Neuronal stem cell (in vitro differentiated cells): ENCODE measurements around the gene AGAP1.
"Not testable (repeated sequence)": the region's sequence is repeated elsewhere in the genome, so short reads cannot be mapped to it uniquely, and the experiment has no call there.

ENCODE experiments used
- DNase-seq: peaks from one replicate; pipeline ENCODE4 v3.0.0-alpha.2; 2013; ENCODE audit warnings: low spot score
- H2AFZ ChIP-seq: one replicate; pipeline ENCODE4 v1.6.1; 2013; ENCODE audit warnings: mild to moderate bottlenecking, low read length, inconsistent platforms
- H2AK5ac ChIP-seq: 2 replicates; pipeline ENCODE4 v1.6.1; 2013; ENCODE audit warnings: low read depth, mild to moderate bottlenecking, inconsistent platforms, low read length, moderate library complexity, mixed read lengths
- H2BK120ac ChIP-seq: 2 replicates; pipeline ENCODE4 v1.6.1; 2013; ENCODE audit warnings: low read depth, mild to moderate bottlenecking, inconsistent platforms, low read length, moderate library complexity, mixed read lengths
- H2BK12ac ChIP-seq: one replicate; pipeline ENCODE4 v1.6.1; 2013; ENCODE audit warnings: low read length, inconsistent platforms
- H2BK15ac ChIP-seq: 2 replicates; pipeline ENCODE4 v1.6.1; 2013; ENCODE audit warnings: mild to moderate bottlenecking, low read length, inconsistent platforms, mixed read lengths
- H2BK5ac ChIP-seq: one replicate; pipeline ENCODE4 v1.6.1; 2013; ENCODE audit warnings: inconsistent platforms, mild to moderate bottlenecking, low read length, moderate library complexity
- H3K14ac ChIP-seq: one replicate; pipeline ENCODE4 v1.6.1; 2013; ENCODE audit warnings: low read length, inconsistent platforms
- H3K18ac ChIP-seq: 2 replicates; pipeline ENCODE4 v1.6.1; 2013; ENCODE audit warnings: low read length, inconsistent platforms
- H3K23ac ChIP-seq: 2 replicates; pipeline ENCODE4 v1.6.1; 2013; ENCODE audit warnings: low read depth, mild to moderate bottlenecking, mixed read lengths, low read length, inconsistent platforms; ENCODE audit not compliant: poor library complexity
- H3K27ac ChIP-seq: replicated peaks from 3 replicates; pipeline ENCODE4 v1.5.1; 2013; ENCODE audit warnings: low read length, inconsistent platforms
- H3K27me3 ChIP-seq, 3 experiments: 2 replicates each; pipeline ENCODE4 v1.6.1; 2013; ENCODE audit warnings: low read length in 3 of 3, mild to moderate bottlenecking in 2 of 3, inconsistent platforms in 1 of 3, low read depth in 1 of 3, mixed read lengths in 1 of 3, moderate library complexity in 1 of 3; ENCODE audit not compliant: control insufficient read depth in 3 of 3, insufficient read depth in 3 of 3
- H3K36me3 ChIP-seq, 2 donors: replicated peaks in 1 of 2; 2 replicates each; pipeline ENCODE4 v1.6.1; 2013; ENCODE audit warnings: low read length in 2 of 2; ENCODE audit not compliant: control insufficient read depth in 2 of 2, insufficient read depth in 2 of 2
- H3K4ac ChIP-seq: 2 replicates; pipeline ENCODE4 v1.6.1; 2013; ENCODE audit warnings: inconsistent platforms, mild to moderate bottlenecking, low read length, moderate library complexity
- H3K4me1 ChIP-seq, 2 donors: 1 replicate in 1 of 2; 2 replicates in 1 of 2; pipeline ENCODE4 v1.6.1; 2013; ENCODE audit warnings: low read length in 2 of 2, low read depth in 1 of 2; ENCODE audit not compliant: control insufficient read depth in 2 of 2, insufficient read depth in 1 of 2
- H3K4me2 ChIP-seq: one replicate; pipeline ENCODE4 v1.6.1; 2013; ENCODE audit warnings: mild to moderate bottlenecking, low read length, inconsistent platforms; ENCODE audit not compliant: insufficient read depth, poor library complexity, severe bottlenecking
- H3K4me3 ChIP-seq, 2 donors: 2 replicates each; pipeline ENCODE4 v1.5.1; 2013; ENCODE audit warnings: low read length in 2 of 2, mild to moderate bottlenecking in 2 of 2, inconsistent platforms in 1 of 2, moderate library complexity in 1 of 2
- H3K79me1 ChIP-seq: one replicate; pipeline ENCODE4 v1.6.1; 2013; ENCODE audit warnings: low read depth, mild to moderate bottlenecking, inconsistent platforms, low read length, moderate library complexity
- H3K9ac ChIP-seq: one replicate; pipeline ENCODE4 v1.6.1; 2013; ENCODE audit warnings: mild to moderate bottlenecking, low read depth, low read length, inconsistent platforms; ENCODE audit not compliant: poor library complexity
- H3K9me3 ChIP-seq, 2 donors: replicated peaks in 1 of 2; 2 replicates each; pipeline versions ENCODE3 to v1.6.1; 2013; ENCODE audit warnings: low read length in 2 of 2, mild to moderate bottlenecking in 2 of 2, inconsistent platforms in 1 of 2, low read depth in 1 of 2, mixed read lengths in 1 of 2, moderate library complexity in 1 of 2; ENCODE audit not compliant: control insufficient read depth in 2 of 2, insufficient read depth in 1 of 2
- H4K8ac ChIP-seq: one replicate; pipeline ENCODE4 v1.6.1; 2013; ENCODE audit warnings: low read depth, mild to moderate bottlenecking, inconsistent platforms, low read length, moderate library complexity
- H4K91ac ChIP-seq: one replicate; pipeline ENCODE4 v1.6.1; 2013; ENCODE audit warnings: low read length, low read depth, mild to moderate bottlenecking, inconsistent platforms; ENCODE audit not compliant: poor library complexity
- WGBS, 2 donors: extraction: QIAGEN DNeasy Blood & Tissue Kit; methylation state at CpG; one replicate each; pipeline ENCODE4 v1.1.7; 2013; ENCODE audit warnings: missing lambda C conversion rate in 2 of 2, mixed read lengths in 1 of 2; ENCODE audit not compliant: insufficient read length in 2 of 2, insufficient replicate concordance in 1 of 2; ENCODE audit errors: extremely low coverage in 2 of 2; 5-methylcytosine and 5-hydroxymethylcytosine counted together

The AGAP1 gene

DNA sequence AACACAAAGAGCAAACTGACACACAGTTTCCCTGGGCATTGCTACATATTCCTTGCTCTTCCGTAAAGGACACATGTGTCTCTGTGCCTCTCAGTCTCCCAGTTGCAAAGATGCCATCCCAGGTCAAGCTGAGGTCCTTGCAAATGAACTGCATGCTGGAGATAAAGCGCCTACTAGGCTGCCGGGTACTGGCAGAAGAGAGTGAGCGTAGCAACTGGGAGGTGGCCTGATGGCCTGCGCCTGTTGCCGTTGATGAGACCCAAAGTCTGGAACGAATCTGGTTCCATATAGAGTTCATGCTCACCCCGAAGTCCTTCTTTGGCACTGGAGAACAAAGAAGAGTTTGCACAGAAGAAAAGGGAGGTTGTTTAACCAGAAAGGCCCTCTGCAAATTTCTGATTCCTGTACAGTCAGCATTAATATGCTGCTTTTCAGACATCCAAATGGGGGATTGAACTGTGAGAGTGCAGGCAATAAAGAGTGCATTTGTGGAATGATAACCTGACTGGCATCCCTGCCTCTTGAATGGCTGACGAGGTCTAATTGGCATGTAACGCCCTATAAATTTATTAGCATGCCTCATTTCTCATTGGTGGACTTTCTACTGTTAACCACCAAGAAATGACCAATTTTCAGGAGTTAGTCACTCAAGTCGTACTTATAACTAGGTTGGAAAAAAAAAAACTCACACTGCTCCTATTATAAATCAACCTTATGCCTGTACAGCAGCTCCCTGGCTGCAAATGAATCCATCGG lies 595.6 kb downstream of the AGAP1 start:
- no peak for DNase-seq
- no CpG with 5 or more reads among the region's 12 CpGs for WGBS, 2 donors
- H3K27ac ChIP-seq: no peak overlapping the region
- no peak overlapping the region for H2BK15ac ChIP-seq
- no peak overlapping the region for H3K4me3 ChIP-seq
- no peaks in the 10 kb centered on the region for H3K36me3 ChIP-seq
- no peaks in the 10 kb centered on the region for H3K27me3 ChIP-seq
- H4K91ac ChIP-seq: no peak overlapping the region
- no peak overlapping the region for H2BK120ac ChIP-seq
- no peak overlapping the region for H3K9ac ChIP-seq
- H3K4me2 ChIP-seq: no peak overlapping the region
- no peak overlapping the region for H2AK5ac ChIP-seq
- H3K9me3 ChIP-seq: peaks cover 0 to 3% of the 10 kb centered on the region in 2 donors
- no peak overlapping the region for H4K8ac ChIP-seq
- H3K4ac ChIP-seq: no peak overlapping the region
- no peak overlapping the region for H2BK12ac ChIP-seq
- H3K14ac ChIP-seq: no peak overlapping the region
- no peaks in the 10 kb centered on the region for H3K79me1 ChIP-seq
- no peak overlapping the region for H2AFZ ChIP-seq
- H3K18ac ChIP-seq: no peak overlapping the region
- no peak overlapping the region for H3K23ac ChIP-seq
- peaks cover 19 to 46% of the 10 kb centered on the region in 2 donors for H3K4me1 ChIP-seq
- no peak overlapping the region for H2BK5ac ChIP-seq

DNA sequence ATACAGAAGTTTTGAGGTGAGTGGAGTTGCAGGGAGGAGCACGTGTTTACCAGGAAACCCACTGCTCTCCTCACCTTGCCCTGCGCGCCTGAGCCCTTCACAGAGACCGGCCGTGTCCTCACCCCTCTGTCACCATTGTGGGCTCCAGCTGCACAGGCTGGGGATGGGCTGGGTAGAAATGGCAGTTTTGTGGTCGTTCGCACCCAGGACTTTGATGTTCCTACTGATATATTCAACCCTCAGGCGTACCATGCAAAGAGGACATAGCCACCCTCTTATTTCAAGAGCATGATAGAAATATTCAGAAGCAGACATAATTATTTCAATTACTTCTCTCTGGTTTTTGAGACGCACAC lies 596.2 kb downstream of the AGAP1 start:
- Histone ChIP-seq H2BK12ac (no peak overlapping the region), H3K79me1 (no peaks in the 10 kb centered on the region), H4K91ac (no peak overlapping the region), H2AK5ac (no peak overlapping the region), H3K4ac (no peak overlapping the region), H3K27ac (no peak overlapping the region), H3K9me3 (peaks cover 0 to 3% of the 10 kb centered on the region in 2 donors), H2BK120ac (no peak overlapping the region), H3K4me2 (no peak overlapping the region), H3K14ac (no peak overlapping the region), H2BK5ac (no peak overlapping the region), H3K36me3 (no peaks in the 10 kb centered on the region), H3K4me3 (no peak overlapping the region), H3K18ac (no peak overlapping the region), H2BK15ac (no peak overlapping the region), H4K8ac (no peak overlapping the region), H3K27me3 (no peaks in the 10 kb centered on the region), H2AFZ (no peak overlapping the region), H3K23ac (no peak overlapping the region), H3K9ac (no peak overlapping the region), H3K4me1 (peaks cover 19 to 46% of the 10 kb centered on the region in 2 donors)
- DNase-seq: no peak
- no CpG with 5 or more reads among the region's 9 CpGs for whole genome bisulfite sequencing, 2 donors

DNA sequence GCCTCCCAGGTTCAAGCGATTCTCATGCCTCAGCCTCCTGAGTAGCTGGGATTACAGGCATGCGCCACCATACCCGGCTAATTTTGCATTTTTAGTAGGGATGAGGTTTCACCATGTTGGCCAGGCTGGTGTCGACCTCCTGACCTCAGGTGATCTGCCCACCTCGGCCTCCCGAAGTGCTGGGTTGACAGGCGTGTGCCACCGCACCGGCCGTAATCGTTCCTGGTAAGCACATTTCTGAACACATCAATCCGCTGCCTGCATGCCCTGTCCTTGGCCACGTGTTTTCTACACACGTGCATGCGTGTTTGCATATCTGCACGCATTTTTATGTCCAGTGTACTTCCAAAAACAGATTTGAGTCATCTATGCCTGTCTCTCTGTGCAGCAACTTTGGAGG lies 597.0 kb downstream of the AGAP1 start:
- H3K36me3 ChIP-seq, H2BK120ac ChIP-seq, H3K9me3 ChIP-seq, H3K4ac ChIP-seq, DNase-seq, H2BK5ac ChIP-seq, H3K9ac ChIP-seq, H3K4me3 ChIP-seq, H4K91ac ChIP-seq, H2BK15ac ChIP-seq, H2BK12ac ChIP-seq, H3K27ac ChIP-seq, H4K8ac ChIP-seq, H2AFZ ChIP-seq, H2AK5ac ChIP-seq, H3K4me2 ChIP-seq, H3K27me3 ChIP-seq, H3K14ac ChIP-seq, H3K79me1 ChIP-seq, H3K23ac ChIP-seq: not testable (repeated sequence)
- peak overlapping the region; percentile 69 for H3K18ac ChIP-seq
- H3K4me1 ChIP-seq: peaks cover 13 to 38% of the 10 kb centered on the region in 2 donors
- no CpG with 5 or more reads among the region's 16 CpGs for WGBS, 2 donors

DNA sequence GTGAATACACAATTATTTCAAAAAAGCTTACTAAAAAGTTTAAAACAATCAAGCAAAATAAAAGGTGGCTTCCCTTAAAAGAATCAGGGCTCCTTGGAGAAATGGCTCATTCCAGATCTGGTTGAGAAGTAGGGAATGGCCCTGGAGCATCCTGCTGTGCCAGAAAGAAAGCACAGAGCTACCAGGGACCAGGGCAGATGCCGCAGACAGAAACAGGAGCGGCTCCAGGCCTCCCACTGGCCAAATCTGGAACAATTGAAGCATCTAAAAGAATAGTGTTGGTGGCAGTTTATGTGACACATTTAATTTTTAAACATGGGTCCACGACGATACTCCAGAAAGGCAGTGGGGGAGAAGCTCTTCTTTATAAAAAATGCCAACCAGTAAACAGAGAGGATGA lies 598.9 kb downstream of the AGAP1 start:
- H3K27ac ChIP-seq: no peak overlapping the region
- no peak overlapping the region for H3K14ac ChIP-seq
- H3K9me3 ChIP-seq: peaks cover 0 to 3% of the 10 kb centered on the region in 2 donors
- no CpG with 5 or more reads among the region's 4 CpGs for WGBS, 2 donors
- no peak overlapping the region for H2BK120ac ChIP-seq
- H2BK5ac ChIP-seq: no peak overlapping the region
- H3K4me1 ChIP-seq: peaks cover 5 to 25% of the 10 kb centered on the region in 2 donors
- no peak overlapping the region for H4K91ac ChIP-seq
- H3K27me3 ChIP-seq: no peaks in the 10 kb centered on the region
- H3K18ac ChIP-seq: no peak overlapping the region
- no peak overlapping the region for H3K4ac ChIP-seq
- H3K36me3 ChIP-seq: peaks cover 0 to 5% of the 10 kb centered on the region in 2 donors
- H4K8ac ChIP-seq: no peak overlapping the region
- H3K4me2 ChIP-seq: no peak overlapping the region
- no peak overlapping the region for H3K9ac ChIP-seq
- H3K23ac ChIP-seq: no peak overlapping the region
- no peak overlapping the region for H2AK5ac ChIP-seq
- no peak overlapping the region for H2AFZ ChIP-seq
- H3K79me1 ChIP-seq: no peaks in the 10 kb centered on the region
- DNase-seq: no peak
- H3K4me3 ChIP-seq: no peak overlapping the region
- H2BK15ac ChIP-seq: no peak overlapping the region
- H2BK12ac ChIP-seq: no peak overlapping the region
